Gastrocnemius medialis (tissue), 4 donors: ENCODE data around the gene BCOR.

Source experiments
- CTCF ChIP-seq, 5 experiments: fragments of 450-650 bp in 3 of 5; fragments of 200-600 bp in 2 of 5; sonication (generic) in 2 of 5; IDR thresholded peaks in 4 of 5; conservative IDR thresholded peaks in 1 of 5; 1 replicate in 4 of 5; 2 replicates in 1 of 5; pipeline ENCODE4 v1.5.1; 2016 to 2019; ENCODE audit warnings: antibody characterized with exemption in 5 of 5, mild to moderate bottlenecking in 3 of 5, moderate library complexity in 3 of 5
- POLR2A ChIP-seq, 2 donors: fragments of 450-650 bp; IDR thresholded peaks; one replicate each; pipeline ENCODE4 v1.6.1; 2017; ENCODE audit warnings: antibody characterized with exemption in 2 of 2, mild to moderate bottlenecking in 2 of 2, moderate library complexity in 2 of 2

- TF ChIP-seq CTCF (IDR thresholded peaks at IDR 0.05 in 4 of 5, conservative IDR thresholded peaks at IDR 0.05 in 1 of 5) (no peak), POLR2A (IDR thresholded peaks at IDR 0.05) (no peak)
Observed at GRCh38 chrX:40049084-40049641, 48.6 kb downstream of the BCOR start.
